HL-60 (cell line): ENCODE measurements around the gene ZDHHC7.

Source experiments
- DNase-seq, 2 experiments: peaks; one replicate each; pipeline ENCODE4 v3.0.0-alpha.2; 2010 to 2020; ENCODE audit warnings: low read depth in 1 of 2, low spot score in 1 of 2
- H3K27ac ChIP-seq: fragments of 250-450 bp; sonication (Bioruptor Pico); replicated peaks from 2 replicates; pipeline ENCODE4 v1.5.1; 2020; ENCODE audit warnings: mild to moderate bottlenecking, moderate library complexity
- H3K27me3 ChIP-seq: fragments of 250-450 bp; sonication (Bioruptor Pico); 2 replicates; pipeline ENCODE4 v1.5.1; 2021; ENCODE audit warnings: mild to moderate bottlenecking, moderate library complexity; ENCODE audit not compliant: insufficient read depth, poor library complexity, severe bottlenecking
- H3K4me3 ChIP-seq: replicated peaks from 2 replicates; pipeline ENCODE4 v1.5.1; 2011; ENCODE audit warnings: mild to moderate bottlenecking, control low read depth, low read length; ENCODE audit not compliant: insufficient read depth
- CTCF ChIP-seq: IDR thresholded peaks from one replicate; pipeline ENCODE4 v1.5.1; 2011; ENCODE audit warnings: low read length, control low read depth, inconsistent platforms; ENCODE audit not compliant: insufficient read depth
- GABPA ChIP-seq: IDR thresholded peaks from 2 replicates; pipeline ENCODE4 v1.6.1; 2012; ENCODE audit warnings: low read depth
- POLR2AphosphoS5 ChIP-seq: IDR thresholded peaks from 2 replicates; pipeline ENCODE4 v1.6.1; 2012; ENCODE audit warnings: low read depth
- REST ChIP-seq: IDR thresholded peaks from 2 replicates; pipeline ENCODE4 v1.6.1; 2012; ENCODE audit warnings: low read depth; ENCODE audit not compliant: insufficient replicate concordance
- SPI1 ChIP-seq: IDR thresholded peaks from 2 replicates; pipeline ENCODE4 v1.6.1; 2012; ENCODE audit warnings: low read depth, mild to moderate bottlenecking, borderline replicate concordance

ZDHHC7 gene

GRCh38 chr16:84999857-85000480 lies 11.4 kb downstream of the ZDHHC7 start:
- no peak overlapping the region for H3K27ac ChIP-seq
- DNase-seq: no peak
- no peaks in the 10 kb centered on the region for H3K27me3 ChIP-seq
- H3K4me3 ChIP-seq: no peak overlapping the region
- TF ChIP-seq CTCF (no peak), SPI1 (no peak), REST (no peak), GABPA (no peak), POLR2AphosphoS5 (no peak)

DNA sequence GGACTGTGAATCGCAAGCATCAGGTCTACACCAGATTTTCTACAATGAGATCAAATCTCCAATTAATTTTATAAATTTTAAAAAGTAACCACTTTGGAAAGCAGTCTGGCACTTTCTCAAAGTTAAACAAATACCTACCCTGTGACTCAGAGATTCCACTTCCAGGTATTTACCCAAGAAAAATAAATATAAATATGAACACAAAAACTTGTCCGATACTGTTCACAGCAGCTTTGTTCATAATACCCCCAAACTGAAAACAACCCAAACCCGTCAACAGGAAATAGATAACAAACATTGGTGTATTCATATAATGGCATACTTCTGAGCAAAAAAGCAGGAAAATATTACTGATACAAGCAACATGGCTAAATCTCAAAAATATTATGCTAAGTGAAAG lies 12.1 kb downstream of the ZDHHC7 start:
- H3K27me3 ChIP-seq: no peaks in the 10 kb centered on the region
- no peak for TF ChIP-seq CTCF
- no peak for TF ChIP-seq REST
- TF ChIP-seq GABPA: no peak
- no peak for TF ChIP-seq POLR2AphosphoS5
- no peak for TF ChIP-seq SPI1
- no peak overlapping the region for H3K4me3 ChIP-seq
- H3K27ac ChIP-seq: no peak overlapping the region
- no peak for DNase-seq

GRCh38 chr16:84996365-84996764 lies 15.0 kb downstream of the ZDHHC7 start:
- Histone ChIP-seq H3K27ac (no peak overlapping the region), H3K27me3 (no peaks in the 10 kb centered on the region), H3K4me3 (no peak overlapping the region)
- TF ChIP-seq SPI1 (no peak), CTCF (no peak), REST (no peak), POLR2AphosphoS5 (no peak), GABPA (no peak)
- no peak for DNase-seq
